Measurements from ENCODE around the gene L3MBTL4. TPM values are rescaled to one million over a fixed set of nuclear protein-coding genes. Genes with fewer than 3 reads are reported as not detected.

The L3MBTL4 gene
- total RNA-seq, 1 donor from 2014 or later = under 0.01 TPM

GRCh38 chr18:6315517-6316331, 99.0 kb downstream of the L3MBTL4 start:
- no peak for TF ChIP-seq CTCF (IDR thresholded peaks at IDR 0.05; ENCODE audit: insufficient read depth, low read length, severe bottlenecking)
- Histone ChIP-seq H3K27me3 (ENCODE audit: control insufficient read depth, insufficient read depth, low read length) (no peaks in the 10 kb centered on the region), H3K4me3 (ENCODE audit: low read depth, low read length) (no peak overlapping the region), H3K36me3 (ENCODE audit: control insufficient read depth, insufficient read depth, low read length) (no peaks in the 10 kb centered on the region)
- FAIRE-seq (peak; percentile 79), DNase-seq (ENCODE audit: low read depth) (no peak)

DNA sequence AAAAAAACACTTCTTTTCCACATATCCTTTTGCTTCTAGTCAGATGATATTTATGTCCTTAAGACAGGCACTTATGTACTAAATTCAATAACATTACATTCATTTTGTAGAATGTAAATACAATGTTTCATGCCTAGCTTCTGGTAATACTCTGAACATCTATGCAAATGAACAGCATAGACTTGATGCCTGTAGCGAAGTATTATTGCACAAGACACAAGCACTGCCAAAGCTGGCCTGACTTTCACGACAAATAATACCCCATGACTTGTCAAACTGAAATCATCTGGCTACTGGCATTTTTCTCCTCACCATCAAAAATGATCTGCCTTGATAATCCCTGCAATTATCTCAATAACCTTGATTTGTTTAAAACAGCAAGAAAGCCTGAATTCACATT, 101.3 kb downstream of the L3MBTL4 start:
- no peak for FAIRE-seq
- TF ChIP-seq CTCF (IDR thresholded peaks at IDR 0.05; ENCODE audit: insufficient read depth, low read length, severe bottlenecking) = no peak
- no peaks in the 10 kb centered on the region for H3K27me3 ChIP-seq (ENCODE audit: control insufficient read depth, insufficient read depth, low read length)
- H3K4me3 ChIP-seq (ENCODE audit: low read depth, low read length) = no peak overlapping the region
- DNase-seq (ENCODE audit: low read depth) = no peak
- no peaks in the 10 kb centered on the region for H3K36me3 ChIP-seq (ENCODE audit: control insufficient read depth, insufficient read depth, low read length)

- Histone ChIP-seq H3K27me3 (ENCODE audit: control insufficient read depth, insufficient read depth, low read length) (no peaks in the 10 kb centered on the region), H3K4me3 (ENCODE audit: low read depth, low read length) (no peak overlapping the region), H3K36me3 (ENCODE audit: control insufficient read depth, insufficient read depth, low read length) (no peaks in the 10 kb centered on the region)
- DNase-seq (ENCODE audit: low read depth) (no peak), FAIRE-seq (no peak)
- no peak for TF ChIP-seq CTCF (IDR thresholded peaks at IDR 0.05; ENCODE audit: insufficient read depth, low read length, severe bottlenecking)
These were observed 103.1 kb downstream of the L3MBTL4 start for GRCh38 chr18:6311456-6312215.

DNA sequence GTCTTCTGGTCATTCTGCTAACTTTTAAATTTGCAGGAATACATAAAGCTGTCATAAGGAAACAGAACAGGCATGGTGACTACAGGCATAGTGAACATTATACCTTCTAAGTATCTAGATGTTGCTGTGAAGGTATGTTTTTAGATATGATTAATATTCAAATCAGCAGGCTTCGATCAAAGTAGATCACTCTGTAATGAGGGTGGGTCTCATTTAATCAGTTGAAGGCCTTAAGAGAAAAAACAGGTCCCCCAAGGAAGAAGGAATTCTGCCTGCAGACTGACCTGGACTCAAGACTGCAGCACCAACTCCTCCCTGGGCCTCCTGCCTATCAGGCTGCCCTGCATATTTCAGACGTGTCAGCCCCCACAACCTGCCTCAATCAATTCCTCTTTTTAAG, 104.0 kb downstream of the L3MBTL4 start:
- Histone ChIP-seq H3K4me3 (ENCODE audit: low read depth, low read length) (no peak overlapping the region), H3K27me3 (ENCODE audit: control insufficient read depth, insufficient read depth, low read length) (no peaks in the 10 kb centered on the region), H3K36me3 (ENCODE audit: control insufficient read depth, insufficient read depth, low read length) (no peaks in the 10 kb centered on the region)
- TF ChIP-seq CTCF (IDR thresholded peaks at IDR 0.05; ENCODE audit: insufficient read depth, low read length, severe bottlenecking) = no peak
- FAIRE-seq = no peak
- DNase-seq (ENCODE audit: low read depth) = no peak

DNA sequence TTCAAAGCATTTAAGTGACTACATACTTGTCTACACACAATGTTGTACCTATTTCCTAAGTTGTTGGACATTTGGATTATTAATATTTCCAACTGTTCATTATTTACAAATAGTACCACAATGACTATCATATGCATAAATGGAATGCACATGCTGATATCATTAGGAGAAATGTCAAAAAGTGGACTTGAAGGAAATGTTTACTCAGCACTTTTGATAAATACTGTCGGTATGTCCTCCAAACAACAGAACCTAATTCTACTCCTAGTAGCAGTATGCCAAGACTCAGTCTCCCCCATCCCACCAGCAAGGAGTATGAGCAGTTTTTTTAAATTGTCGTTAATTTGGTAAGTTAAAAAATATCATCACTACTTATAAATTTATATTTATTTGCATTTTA, 116.8 kb downstream of the L3MBTL4 start:
- FAIRE-seq (no peak), DNase-seq (ENCODE audit: low read depth) (no peak)
- TF ChIP-seq CTCF (IDR thresholded peaks at IDR 0.05; ENCODE audit: insufficient read depth, low read length, severe bottlenecking) = no peak
- H3K36me3 ChIP-seq (ENCODE audit: control insufficient read depth, insufficient read depth, low read length) = no peaks in the 10 kb centered on the region
- H3K27me3 ChIP-seq (ENCODE audit: control insufficient read depth, insufficient read depth, low read length) = no peaks in the 10 kb centered on the region
- no peak overlapping the region for H3K4me3 ChIP-seq (ENCODE audit: low read depth, low read length)
